Thyroid gland (tissue), 4 donors: Measurements from ENCODE around the gene PLEKHJ1.

ENCODE experiments used
- POLR2A ChIP-seq, 2 donors: fragments of 450-650 bp; IDR thresholded peaks; one replicate each; pipeline ENCODE4 v1.6.1; 2017; ENCODE audit warnings: antibody characterized with exemption in 2 of 2, mild to moderate bottlenecking in 2 of 2, moderate library complexity in 1 of 2
- TF ChIP-seq, protein P1 (sequence below), 6 experiments: fragments of 200-600 bp in 3 of 6; fragments of 450-650 bp in 3 of 6; sonication (generic) in 3 of 6; IDR thresholded peaks; one replicate each; pipeline ENCODE4 v1.5.1; 2016 to 2019; ENCODE audit warnings: antibody characterized with exemption in 6 of 6, mild to moderate bottlenecking in 2 of 6, inconsistent platforms in 1 of 6, moderate library complexity in 1 of 6

DNA sequence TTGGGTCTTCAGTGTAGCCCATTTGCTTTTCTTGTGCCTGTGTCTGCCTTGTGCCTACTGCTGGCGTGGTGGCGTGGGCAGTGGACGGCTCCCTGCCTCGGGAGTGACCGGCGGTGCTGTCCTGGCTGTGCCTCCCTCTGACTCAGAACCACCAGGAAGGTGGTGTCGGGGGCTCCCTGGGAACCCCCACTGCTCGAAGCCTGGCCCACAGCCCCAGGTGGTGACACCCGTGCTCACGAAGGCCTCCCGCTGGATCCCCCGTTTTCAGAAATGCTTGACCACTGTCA lies 7.9 kb upstream of the PLEKHJ1 start:
- TF ChIP-seq, protein P1, sequence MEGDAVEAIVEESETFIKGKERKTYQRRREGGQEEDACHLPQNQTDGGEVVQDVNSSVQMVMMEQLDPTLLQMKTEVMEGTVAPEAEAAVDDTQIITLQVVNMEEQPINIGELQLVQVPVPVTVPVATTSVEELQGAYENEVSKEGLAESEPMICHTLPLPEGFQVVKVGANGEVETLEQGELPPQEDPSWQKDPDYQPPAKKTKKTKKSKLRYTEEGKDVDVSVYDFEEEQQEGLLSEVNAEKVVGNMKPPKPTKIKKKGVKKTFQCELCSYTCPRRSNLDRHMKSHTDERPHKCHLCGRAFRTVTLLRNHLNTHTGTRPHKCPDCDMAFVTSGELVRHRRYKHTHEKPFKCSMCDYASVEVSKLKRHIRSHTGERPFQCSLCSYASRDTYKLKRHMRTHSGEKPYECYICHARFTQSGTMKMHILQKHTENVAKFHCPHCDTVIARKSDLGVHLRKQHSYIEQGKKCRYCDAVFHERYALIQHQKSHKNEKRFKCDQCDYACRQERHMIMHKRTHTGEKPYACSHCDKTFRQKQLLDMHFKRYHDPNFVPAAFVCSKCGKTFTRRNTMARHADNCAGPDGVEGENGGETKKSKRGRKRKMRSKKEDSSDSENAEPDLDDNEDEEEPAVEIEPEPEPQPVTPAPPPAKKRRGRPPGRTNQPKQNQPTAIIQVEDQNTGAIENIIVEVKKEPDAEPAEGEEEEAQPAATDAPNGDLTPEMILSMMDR (IDR thresholded peaks at IDR 0.05): no peak
- TF ChIP-seq POLR2A (IDR thresholded peaks at IDR 0.05): no peak
